ENCODE measurements around the gene ANKS4B.
"Not testable (repeated sequence)": the region's sequence is repeated elsewhere in the genome, so short reads cannot be mapped to it uniquely, and the experiment has no call there.

ANKS4B gene

DNA sequence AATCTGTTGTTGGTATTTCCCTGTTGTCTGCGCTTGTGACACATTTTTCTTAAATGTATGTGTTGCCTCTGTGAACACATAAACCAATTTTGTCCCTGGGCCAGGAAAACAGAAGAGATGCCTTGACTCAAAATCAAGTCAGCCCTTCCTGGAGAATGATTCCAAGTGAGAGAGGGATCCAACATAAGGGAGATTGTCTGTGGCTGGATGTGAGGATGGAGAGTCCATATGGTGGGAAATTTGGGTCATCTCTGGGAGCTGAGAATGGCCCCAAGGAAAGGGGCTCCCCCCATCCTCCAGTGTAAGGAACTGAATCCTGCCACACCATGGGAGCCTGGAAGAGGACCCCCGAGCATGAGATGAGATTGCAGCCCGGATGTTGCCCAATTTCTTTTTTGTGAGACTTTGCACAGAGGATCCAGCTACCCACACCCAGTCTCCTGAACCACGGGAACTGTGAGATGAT lies 31.1 kb downstream of the ANKS4B start:
- no peak overlapping the region for H3K4me3 ChIP-seq (ENCODE audit: low read depth, low read length)
- no peak for DNase-seq (ENCODE audit: low read depth, low spot score)
- TF ChIP-seq, protein P1, sequence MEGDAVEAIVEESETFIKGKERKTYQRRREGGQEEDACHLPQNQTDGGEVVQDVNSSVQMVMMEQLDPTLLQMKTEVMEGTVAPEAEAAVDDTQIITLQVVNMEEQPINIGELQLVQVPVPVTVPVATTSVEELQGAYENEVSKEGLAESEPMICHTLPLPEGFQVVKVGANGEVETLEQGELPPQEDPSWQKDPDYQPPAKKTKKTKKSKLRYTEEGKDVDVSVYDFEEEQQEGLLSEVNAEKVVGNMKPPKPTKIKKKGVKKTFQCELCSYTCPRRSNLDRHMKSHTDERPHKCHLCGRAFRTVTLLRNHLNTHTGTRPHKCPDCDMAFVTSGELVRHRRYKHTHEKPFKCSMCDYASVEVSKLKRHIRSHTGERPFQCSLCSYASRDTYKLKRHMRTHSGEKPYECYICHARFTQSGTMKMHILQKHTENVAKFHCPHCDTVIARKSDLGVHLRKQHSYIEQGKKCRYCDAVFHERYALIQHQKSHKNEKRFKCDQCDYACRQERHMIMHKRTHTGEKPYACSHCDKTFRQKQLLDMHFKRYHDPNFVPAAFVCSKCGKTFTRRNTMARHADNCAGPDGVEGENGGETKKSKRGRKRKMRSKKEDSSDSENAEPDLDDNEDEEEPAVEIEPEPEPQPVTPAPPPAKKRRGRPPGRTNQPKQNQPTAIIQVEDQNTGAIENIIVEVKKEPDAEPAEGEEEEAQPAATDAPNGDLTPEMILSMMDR (IDR thresholded peaks at IDR 0.05; ENCODE audit: low read depth, low read length), result no peak
- in situ Hi-C loops (cut with HindIII; ENCODE audit: low sequenced_read_pairs), result no loop called here

DNA sequence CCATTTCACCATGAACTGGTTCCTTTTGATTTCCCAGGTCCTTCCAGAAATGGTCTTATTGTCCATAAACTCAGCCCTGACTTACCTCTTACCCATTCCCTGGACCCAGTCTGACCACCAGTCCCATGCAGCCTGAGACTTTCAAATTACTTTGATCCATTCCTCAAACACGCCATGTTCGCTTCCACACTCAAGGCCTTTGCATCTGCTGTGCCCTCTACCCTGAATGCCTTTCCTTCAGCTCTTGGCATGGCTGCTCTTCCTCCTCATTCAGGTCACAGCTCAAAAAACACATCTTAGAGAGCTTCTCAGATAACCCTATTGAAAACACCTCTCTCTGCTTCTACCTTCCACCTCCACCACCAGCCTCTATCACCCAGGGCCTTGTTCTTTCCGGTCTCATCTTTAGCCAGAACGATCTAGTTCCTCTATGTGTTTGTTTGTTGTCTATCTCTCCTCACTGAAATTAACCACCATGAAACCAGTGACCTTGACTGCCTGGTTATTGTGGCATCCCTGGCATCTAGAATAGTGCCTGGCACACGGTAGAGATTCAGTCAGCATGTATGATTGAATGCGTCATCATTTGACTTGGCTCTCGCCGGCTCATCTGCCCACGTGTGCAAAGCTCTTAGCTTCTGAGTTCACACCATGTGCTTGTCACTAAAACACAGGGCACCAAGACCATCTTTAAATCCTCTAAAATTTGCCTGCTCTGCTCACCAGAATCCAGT lies 31.8 kb downstream of the ANKS4B start:
- DNase-seq (ENCODE audit: low read depth, low spot score), result no peak
- in situ Hi-C loops (cut with HindIII; ENCODE audit: low sequenced_read_pairs), result no loop called here
- H3K4me3 ChIP-seq (ENCODE audit: low read depth, low read length), result no peak overlapping the region

DNA sequence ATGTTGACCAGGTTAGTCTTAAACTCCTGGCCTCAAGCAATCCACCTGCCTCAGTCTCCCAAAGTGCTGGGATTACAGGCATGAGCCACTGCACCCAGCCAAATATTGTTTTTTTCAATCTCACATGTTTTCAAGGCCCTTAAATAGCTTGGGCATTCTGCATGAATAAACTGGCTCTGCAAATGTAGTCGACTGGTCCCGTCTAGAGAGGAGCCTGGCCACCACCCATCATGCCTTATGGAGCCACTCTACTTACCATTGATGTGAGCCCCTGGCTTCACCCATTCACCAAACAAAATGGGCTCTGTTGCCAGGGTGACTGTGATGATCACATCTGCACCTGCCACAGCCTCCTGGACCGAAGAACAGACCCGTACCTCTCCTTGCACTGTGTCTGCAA lies 33.8 kb downstream of the ANKS4B start:
- no peak for DNase-seq (ENCODE audit: low read depth, low spot score)

More for the DNA sequence above, 31.8 kb downstream of the ANKS4B start:
- TF ChIP-seq, protein P1 (IDR thresholded peaks at IDR 0.05; ENCODE audit: low read depth, low read length), result no peak

DNA sequence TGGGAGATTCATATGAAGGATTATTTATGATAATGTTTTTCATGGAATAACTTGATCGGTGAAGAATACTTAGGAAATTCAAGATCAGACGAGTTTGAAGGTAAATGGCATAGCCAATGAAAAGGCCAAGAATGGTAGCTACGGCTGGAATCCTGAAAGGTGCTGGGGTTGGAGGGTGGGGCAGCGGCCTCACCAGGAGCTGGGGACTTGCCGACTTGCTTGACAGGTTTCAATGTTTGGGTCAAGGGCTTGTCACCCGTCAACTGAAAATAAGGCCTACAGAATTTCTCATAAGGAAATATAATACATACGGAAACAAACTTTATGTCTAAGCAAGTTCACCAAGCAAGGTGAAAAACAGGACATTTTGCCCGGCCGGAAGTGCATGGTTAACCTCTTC lies 34.7 kb downstream of the ANKS4B start:
- TF ChIP-seq, protein P1 (IDR thresholded peaks at IDR 0.05; ENCODE audit: low read depth, low read length), result no peak
- in situ Hi-C loops (cut with HindIII; ENCODE audit: low sequenced_read_pairs), result no loop called here
- no peak for DNase-seq (ENCODE audit: low read depth, low spot score)
- H3K4me3 ChIP-seq (ENCODE audit: low read depth, low read length), result no peak overlapping the region

More for the DNA sequence above, 33.8 kb downstream of the ANKS4B start:
- no peak overlapping the region for H3K4me3 ChIP-seq (ENCODE audit: low read depth, low read length)
- in situ Hi-C loops (cut with HindIII; ENCODE audit: low sequenced_read_pairs), result no loop called here
- TF ChIP-seq, protein P1 (IDR thresholded peaks at IDR 0.05; ENCODE audit: low read depth, low read length), result no peak

DNA sequence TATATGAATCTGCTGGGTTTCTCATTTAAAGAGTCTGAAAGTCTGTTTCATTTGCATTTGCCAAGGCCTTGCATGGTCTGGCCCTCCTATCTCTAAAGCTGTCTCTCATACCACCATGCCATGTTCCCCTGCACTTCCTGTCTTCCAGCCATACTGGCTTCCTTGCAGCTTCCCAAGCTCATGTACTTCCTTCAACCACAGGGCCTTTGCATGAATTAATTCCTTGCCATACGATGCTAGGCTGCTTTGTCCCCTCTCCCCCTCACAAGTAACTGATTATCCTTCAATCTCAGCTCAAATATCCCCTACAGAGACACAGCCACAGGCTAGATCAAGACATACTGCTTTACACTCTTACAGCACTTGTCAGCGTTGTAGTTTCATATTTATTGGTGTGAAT lies 38.8 kb downstream of the ANKS4B start:
- TF ChIP-seq, protein P1 (IDR thresholded peaks at IDR 0.05; ENCODE audit: low read depth, low read length), result no peak
- in situ Hi-C loops (cut with HindIII; ENCODE audit: low sequenced_read_pairs), result no loop called here
- H3K4me3 ChIP-seq (ENCODE audit: low read depth, low read length), result no peak overlapping the region
- DNase-seq (ENCODE audit: low read depth, low spot score), result no peak

DNA sequence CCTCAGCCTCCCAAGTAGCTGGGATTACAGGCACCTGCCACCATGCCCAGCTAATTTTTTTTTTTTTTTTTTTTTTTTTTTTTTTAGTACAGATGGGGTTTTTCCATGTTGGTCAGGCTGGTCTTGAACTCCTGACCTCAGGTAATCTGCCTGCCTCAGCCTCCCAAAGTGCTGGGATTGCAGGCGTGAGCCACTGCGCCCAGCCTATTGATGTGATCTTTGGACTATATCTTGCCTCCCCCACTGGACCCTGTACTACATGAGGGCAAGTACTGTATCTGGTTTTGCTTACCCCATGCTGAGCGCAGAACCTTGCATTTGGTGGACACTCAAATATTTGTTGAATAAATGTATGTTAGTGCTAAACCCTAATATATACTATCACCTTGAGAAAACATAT lies 39.3 kb downstream of the ANKS4B start:
- in situ Hi-C loops (cut with HindIII; ENCODE audit: low sequenced_read_pairs); H3K4me3 ChIP-seq (ENCODE audit: low read depth, low read length); DNase-seq (ENCODE audit: low read depth, low spot score): not testable (repeated sequence)

DNA sequence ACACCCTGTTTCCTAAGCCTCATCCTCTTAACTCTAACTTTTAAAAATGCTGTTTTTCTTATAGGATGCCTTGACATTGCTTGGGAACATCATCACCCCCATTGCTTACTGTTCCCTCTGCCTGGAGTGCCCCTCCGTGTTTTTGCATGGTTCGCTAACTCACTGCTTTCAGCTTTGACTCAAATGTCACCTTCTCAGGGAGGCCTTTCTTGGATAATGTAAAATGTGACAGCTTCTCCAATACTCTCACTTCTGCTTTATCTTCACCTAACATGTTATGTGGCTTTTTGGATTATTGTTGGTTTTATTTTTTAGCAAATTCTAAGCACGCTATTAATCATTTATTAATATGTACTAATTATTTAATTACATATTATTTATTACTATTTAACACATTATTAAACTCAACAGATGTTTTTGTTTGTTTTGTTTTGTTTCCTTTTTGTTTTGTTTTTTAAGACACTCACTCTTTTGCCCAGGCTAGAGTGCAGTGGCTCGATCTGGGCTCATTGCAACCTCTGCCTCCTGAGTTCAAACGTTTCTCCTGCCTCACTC lies 40.8 kb downstream of the ANKS4B start:
- TF ChIP-seq, protein P1 (IDR thresholded peaks at IDR 0.05; ENCODE audit: low read depth, low read length), result no peak
- in situ Hi-C loops (cut with HindIII; ENCODE audit: low sequenced_read_pairs), result no loop called here
- DNase-seq (ENCODE audit: low read depth, low spot score), result no peak

More for the DNA sequence above, 40.8 kb downstream of the ANKS4B start:
- no peak overlapping the region for H3K4me3 ChIP-seq (ENCODE audit: low read depth, low read length)
